ENCODE results near the gene AQP12B.
"Not testable (repeated sequence)": the region's sequence is repeated elsewhere in the genome, so short reads cannot be mapped to it uniquely, and the experiment has no call there.

Gene AQP12B

GRCh38 chr2:240664622-240665021 lies 18.1 kb downstream of the AQP12B start:
- in situ Hi-C loops (cut with HindIII; ENCODE audit: low sequenced_read_pairs): no loop called here
- TF ChIP-seq CTCF (IDR thresholded peaks at IDR 0.05; ENCODE audit: low read depth, low read length): no peak
- no peak overlapping the region for H3K4me3 ChIP-seq (ENCODE audit: low read depth, low read length)
- DNase-seq (ENCODE audit: low read depth, low spot score): no peak

- no peak for DNase-seq (ENCODE audit: low read depth, low spot score)
- TF ChIP-seq CTCF (IDR thresholded peaks at IDR 0.05; ENCODE audit: low read depth, low read length): peak; percentile 13
- in situ Hi-C loops (cut with HindIII; ENCODE audit: low sequenced_read_pairs): no loop called here
- no peak overlapping the region for H3K4me3 ChIP-seq (ENCODE audit: low read depth, low read length)
Observed at GRCh38 chr2:240663546-240664190, 19.0 kb downstream of the AQP12B start.

- H3K4me3 ChIP-seq (ENCODE audit: low read depth, low read length): no peak overlapping the region
- peak; percentile 26 for DNase-seq (ENCODE audit: low read depth, low spot score)
- TF ChIP-seq CTCF (IDR thresholded peaks at IDR 0.05; ENCODE audit: low read depth, low read length): no peak
- in situ Hi-C loops (cut with HindIII; ENCODE audit: low sequenced_read_pairs): no loop called here
Observed at GRCh38 chr2:240662681-240663080, 20.0 kb downstream of the AQP12B start.

GRCh38 chr2:240659883-240660282 lies 22.8 kb downstream of the AQP12B start:
- H3K4me3 ChIP-seq (ENCODE audit: low read depth, low read length); DNase-seq (ENCODE audit: low read depth, low spot score); in situ Hi-C loops (cut with HindIII; ENCODE audit: low sequenced_read_pairs): not testable (repeated sequence)

GRCh38 chr2:240655931-240656886 lies 26.5 kb downstream of the AQP12B start:
- DNase-seq (ENCODE audit: low read depth, low spot score): peak; percentile 16
- in situ Hi-C loops (cut with HindIII; ENCODE audit: low sequenced_read_pairs): no loop called here
- no peak overlapping the region for H3K4me3 ChIP-seq (ENCODE audit: low read depth, low read length)
- no peak for TF ChIP-seq CTCF (IDR thresholded peaks at IDR 0.05; ENCODE audit: low read depth, low read length)

GRCh38 chr2:240651185-240651584 lies 31.5 kb downstream of the AQP12B start:
- TF ChIP-seq CTCF (IDR thresholded peaks at IDR 0.05; ENCODE audit: low read depth, low read length): no peak
- in situ Hi-C loops (cut with HindIII; ENCODE audit: low sequenced_read_pairs): no loop called here
- DNase-seq (ENCODE audit: low read depth, low spot score): no peak

More at GRCh38 chr2:240651185-240651584, 31.5 kb downstream of the AQP12B start:
- no peak overlapping the region for H3K4me3 ChIP-seq (ENCODE audit: low read depth, low read length)

Measured in astrocyte of the spinal cord (primary cell).